NCI-H2171 (cell line): Measurements from ENCODE around the gene DAZ4.
"Not testable (repeated sequence)": the region's sequence is repeated elsewhere in the genome, so short reads cannot be mapped to it uniquely, and the experiment has no call there.

Experiments
- DNase-seq: peaks from one replicate; lab custom pipeline; 2025; lab: John Stamatoyannopoulos, UW

The DAZ4 gene

GRCh38 chrY:24833619-24834018 is at the start of gene DAZ4:
Gene DAZ4, plus strand, starts transcription at chrY:24833919. Its CDS starts 208 bp downstream, at chrY:24834127.
- not testable (repeated sequence) for DNase-seq

- not testable (repeated sequence) for DNase-seq
Measured at GRCh38 chrY:24813293-24813692, 20.4 kb upstream of the DAZ4 start, which contains the start of gene DAZ3. Gene DAZ3, minus strand, starts transcription at chrY:24813393. Its CDS starts 208 bp downstream, at chrY:24813185.

- not testable (repeated sequence) for DNase-seq
Measured at GRCh38 chrY:24821836-24822235, 11.9 kb upstream of the DAZ4 start.

GRCh38 chrY:24824184-24824879 is 9.4 kb upstream of the DAZ4 start:
- DNase-seq: not testable (repeated sequence)

GRCh38 chrY:24825069-24825468 is 8.7 kb upstream of the DAZ4 start:
- not testable (repeated sequence) for DNase-seq
